GM21526 (cell line): ENCODE results near the gene SMURF1.

Experiments
- ATAC-seq: cut with Tn5 transposase; IDR thresholded peaks from one replicate; pipeline ENCODE4 v1.9.1; 2021; ENCODE audit warnings: moderate library complexity; ENCODE audit not compliant: unreplicated experiment, low FRiP score

SMURF1 gene

GRCh38 chr7:99011341-99011705 is 132.6 kb downstream of the SMURF1 start:
- ATAC-seq: no peak

- ATAC-seq: no peak
Measured at GRCh38 chr7:99010281-99010680, 133.6 kb downstream of the SMURF1 start.

- no peak for ATAC-seq
Measured at GRCh38 chr7:99008921-99009530, 134.9 kb downstream of the SMURF1 start.

- ATAC-seq: no peak
Measured at GRCh38 chr7:99008181-99008631, 135.7 kb downstream of the SMURF1 start.

- ATAC-seq: no peak
Measured at GRCh38 chr7:99006739-99007424, 137.0 kb downstream of the SMURF1 start.

- ATAC-seq: no peak
Measured at GRCh38 chr7:99005776-99006175, 138.1 kb downstream of the SMURF1 start.

GRCh38 chr7:99004781-99005500 is 139.0 kb downstream of the SMURF1 start:
- no peak for ATAC-seq

- no peak for ATAC-seq
Measured at GRCh38 chr7:99004216-99004615, 139.7 kb downstream of the SMURF1 start.

- no peak for ATAC-seq
Measured at GRCh38 chr7:99003419-99003818, 140.5 kb downstream of the SMURF1 start.

GRCh38 chr7:99002827-99003212 is 141.1 kb downstream of the SMURF1 start:
- ATAC-seq: no peak

GRCh38 chr7:99002148-99002826 is 141.6 kb downstream of the SMURF1 start:
- ATAC-seq: no peak

- ATAC-seq: no peak
Measured at GRCh38 chr7:99001482-99002147, 142.3 kb downstream of the SMURF1 start.

GRCh38 chr7:99000904-99001465 is 142.9 kb downstream of the SMURF1 start:
- no peak for ATAC-seq

GRCh38 chr7:99000196-99000903 is 143.6 kb downstream of the SMURF1 start:
- ATAC-seq: no peak

- no peak for ATAC-seq
Measured at GRCh38 chr7:98998821-98999725, 144.8 kb downstream of the SMURF1 start.

- no peak for ATAC-seq
Measured at GRCh38 chr7:98997846-98998245, 146.1 kb downstream of the SMURF1 start.

- no peak for ATAC-seq
Measured at GRCh38 chr7:98996150-98996552, 147.8 kb downstream of the SMURF1 start.

- ATAC-seq: no peak
Measured at GRCh38 chr7:98995523-98996149, 148.3 kb downstream of the SMURF1 start.
